ENCODE data around the gene LONP1.
A peak's percentile ranks its signal among the peaks of the same experiment; 100 is the strongest.
"Not testable (repeated sequence)": the region's sequence is repeated elsewhere in the genome, so short reads cannot be mapped to it uniquely, and the experiment has no call there.

Gene LONP1

GRCh38 chr19:5690125-5690954 is 29.6 kb downstream of the LONP1 start, which contains the start of gene RPL36:
Gene RPL36 (plus strand): TSS chr19:5690295. CDS start chr19:5690508, 213 bp downstream.
- TF ChIP-seq ARNT (IDR thresholded peaks at IDR 0.05) (peak; percentile 51; the same call in 1 of the 2 replicates), FOXA1 (IDR thresholded peaks at IDR 0.05) (no peak), LEF1 (IDR thresholded peaks at IDR 0.05; ENCODE audit: borderline replicate concordance) (peak; percentile 76; the same call in 1 of the 2 replicates), ELF4 (IDR thresholded peaks at IDR 0.05) (peak; percentile 96), TARDBP (IDR thresholded peaks at IDR 0.05) (peak; percentile 42; the same call in 1 of the 2 replicates), SP1 (IDR thresholded peaks at IDR 0.05) (no peak), FOXM1 (IDR thresholded peaks at IDR 0.05; ENCODE audit: borderline replicate concordance) (no peak), SUZ12 (IDR thresholded peaks at IDR 0.05) (no peak), ZNF384 (IDR thresholded peaks at IDR 0.05) (no peak), HDGF (IDR thresholded peaks at IDR 0.05; ENCODE audit: borderline replicate concordance) (no peak), BHLHE40 (IDR thresholded peaks at IDR 0.05; ENCODE audit: borderline replicate concordance) (no peak), FOXK2 (IDR thresholded peaks at IDR 0.05) (no peak), NFRKB (IDR thresholded peaks at IDR 0.05) (no peak), L3MBTL2 (conservative IDR thresholded peaks at IDR 0.05) (no peak; the same call in 1 of the 2 replicates), CTBP1 (IDR thresholded peaks at IDR 0.05; ENCODE audit: borderline replicate concordance) (no peak)
- TF ChIP-seq, protein P1, sequence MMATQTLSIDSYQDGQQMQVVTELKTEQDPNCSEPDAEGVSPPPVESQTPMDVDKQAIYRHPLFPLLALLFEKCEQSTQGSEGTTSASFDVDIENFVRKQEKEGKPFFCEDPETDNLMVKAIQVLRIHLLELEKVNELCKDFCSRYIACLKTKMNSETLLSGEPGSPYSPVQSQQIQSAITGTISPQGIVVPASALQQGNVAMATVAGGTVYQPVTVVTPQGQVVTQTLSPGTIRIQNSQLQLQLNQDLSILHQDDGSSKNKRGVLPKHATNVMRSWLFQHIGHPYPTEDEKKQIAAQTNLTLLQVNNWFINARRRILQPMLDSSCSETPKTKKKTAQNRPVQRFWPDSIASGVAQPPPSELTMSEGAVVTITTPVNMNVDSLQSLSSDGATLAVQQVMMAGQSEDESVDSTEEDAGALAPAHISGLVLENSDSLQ (IDR thresholded peaks at IDR 0.05), result no peak
- ChIA-PET POLR2A (interaction anchor here (0.6 to 4.2 kb wide), 29 partner anchors 8 to 332 kb away, joined by 3 to 49 read pairs (median 4); partner anchors contain the start of genes CATSPERD, DUS3L, HSD11B1L and LONP1), CTCF (interaction anchor here (0.7 to 1.6 kb wide), 9 partner anchors 17 to 138 kb away, joined by 3 to 6 read pairs (median 4); partner anchors contain the start of genes CATSPERD and LONP1)
- DNase-seq (ENCODE audit: extremely low spot score), result peak; percentile 92

DNA sequence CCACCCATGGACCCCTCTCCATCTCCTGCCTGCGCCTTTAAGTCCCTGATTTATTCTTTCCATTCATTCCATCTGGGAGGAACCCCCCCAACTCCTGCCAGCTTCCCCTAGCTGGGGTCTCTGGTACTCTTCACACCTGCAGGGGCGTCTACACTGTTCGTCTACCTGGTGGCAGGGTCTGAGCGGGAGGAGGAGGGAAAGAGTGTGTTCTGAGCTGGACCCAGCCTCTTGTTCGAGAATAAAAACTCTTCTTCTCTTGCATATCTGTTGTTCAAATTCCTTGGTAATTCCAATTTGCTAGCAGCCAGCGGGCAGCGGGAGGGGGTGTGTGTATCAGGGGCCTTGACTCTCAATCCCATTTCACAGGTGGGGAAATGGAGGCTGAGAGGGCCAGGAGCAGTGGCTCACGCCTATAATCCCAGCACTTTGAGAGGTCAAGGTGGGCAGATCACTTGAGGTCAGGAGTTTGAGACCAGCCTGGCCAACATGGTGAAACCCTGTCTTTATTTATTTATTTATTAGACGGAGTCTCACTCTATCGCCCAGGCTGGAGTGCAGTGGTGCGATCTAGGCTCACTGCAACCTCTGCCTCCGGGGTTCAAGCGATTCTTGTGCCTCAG is 31.6 kb downstream of the LONP1 start:
- DNase-seq (ENCODE audit: extremely low spot score), result not testable (repeated sequence)
- ChIA-PET CTCF (interaction anchor here (1.6 kb wide), 2 partner anchors 19 to 30 kb away, joined by 4 to 6 read pairs; no protein-coding TSS in a partner anchor), POLR2A (interaction anchor here (1.7 to 4.2 kb wide), 3 partner anchors 10 to 32 kb away, joined by 14 to 49 read pairs (median 29); partner anchors contain the start of genes CATSPERD and LONP1)

GRCh38 chr19:5687360-5688198 is 32.4 kb downstream of the LONP1 start:
- POLR2A ChIA-PET, result interaction anchor here (0.8 to 4.2 kb wide), 7 partner anchors 11 to 104 kb away, joined by 3 to 49 read pairs (median 8); partner anchors contain the start of genes CATSPERD, DUS3L, LONP1 and SAFB
- TF ChIP-seq LEF1 (IDR thresholded peaks at IDR 0.05; ENCODE audit: borderline replicate concordance) (no peak), SUZ12 (IDR thresholded peaks at IDR 0.05) (no peak), ELF4 (IDR thresholded peaks at IDR 0.05) (no peak), NFRKB (IDR thresholded peaks at IDR 0.05) (no peak), TARDBP (IDR thresholded peaks at IDR 0.05) (no peak), ARNT (IDR thresholded peaks at IDR 0.05) (no peak), SP1 (IDR thresholded peaks at IDR 0.05) (no peak), L3MBTL2 (conservative IDR thresholded peaks at IDR 0.05) (peak; percentile 80)
- TF ChIP-seq, protein P1 (IDR thresholded peaks at IDR 0.05), result 0 out of 2 replicates have a peak, but pooled peaks have one; percentile 38
- CTCF ChIA-PET, result interaction anchor here (0.6 to 1.1 kb wide), 6 partner anchors 16 to 107 kb away, joined by 3 to 5 read pairs (median 3); partner anchors contain the start of gene DUS3L
- DNase-seq (ENCODE audit: extremely low spot score), result no peak

- peak; percentile 94 for DNase-seq (ENCODE audit: extremely low spot score)
- ChIA-PET POLR2A (interaction anchor here (0.8 to 4.2 kb wide), 8 partner anchors 11 to 217 kb away, joined by 3 to 49 read pairs (median 6); partner anchors contain the start of genes CATSPERD, DUS3L, LONP1 and NDUFA11), CTCF (interaction anchor here (0.6 to 1.1 kb wide), 7 partner anchors 28 to 108 kb away, joined by 3 to 5 read pairs (median 3); partner anchors contain the start of gene DUS3L)
- TF ChIP-seq SP1 (IDR thresholded peaks at IDR 0.05) (peak; percentile 87), NFRKB (IDR thresholded peaks at IDR 0.05) (no peak)
- TF ChIP-seq, protein P1 (IDR thresholded peaks at IDR 0.05), result peak; percentile 89
Measured at GRCh38 chr19:5686647-5687359, 33.1 kb downstream of the LONP1 start.

- ChIA-PET CTCF (interaction anchor here (0.6 to 0.9 kb wide), 2 partner anchors 32 to 73 kb away, joined by 3 read pairs; no protein-coding TSS in a partner anchor), POLR2A (interaction anchor here (1.0 to 4.2 kb wide), 7 partner anchors 10 to 218 kb away, joined by 3 to 49 read pairs (median 8); partner anchors contain the start of genes CATSPERD, LONP1, NDUFA11 and SAFB)
- TF ChIP-seq ZNF384 (IDR thresholded peaks at IDR 0.05), result no peak
- no peak for TF ChIP-seq FOXA1 (IDR thresholded peaks at IDR 0.05)
- TF ChIP-seq TARDBP (IDR thresholded peaks at IDR 0.05), result no peak
- no peak for TF ChIP-seq NFRKB (IDR thresholded peaks at IDR 0.05)
- no peak for TF ChIP-seq HDGF (IDR thresholded peaks at IDR 0.05; ENCODE audit: borderline replicate concordance)
- TF ChIP-seq, protein P1 (IDR thresholded peaks at IDR 0.05), result no peak
- no peak for TF ChIP-seq L3MBTL2 (conservative IDR thresholded peaks at IDR 0.05)
- no peak for DNase-seq (ENCODE audit: extremely low spot score)
Measured at GRCh38 chr19:5686326-5686646, 33.7 kb downstream of the LONP1 start.
